ENCODE data around the gene PDSS1.

DNA sequence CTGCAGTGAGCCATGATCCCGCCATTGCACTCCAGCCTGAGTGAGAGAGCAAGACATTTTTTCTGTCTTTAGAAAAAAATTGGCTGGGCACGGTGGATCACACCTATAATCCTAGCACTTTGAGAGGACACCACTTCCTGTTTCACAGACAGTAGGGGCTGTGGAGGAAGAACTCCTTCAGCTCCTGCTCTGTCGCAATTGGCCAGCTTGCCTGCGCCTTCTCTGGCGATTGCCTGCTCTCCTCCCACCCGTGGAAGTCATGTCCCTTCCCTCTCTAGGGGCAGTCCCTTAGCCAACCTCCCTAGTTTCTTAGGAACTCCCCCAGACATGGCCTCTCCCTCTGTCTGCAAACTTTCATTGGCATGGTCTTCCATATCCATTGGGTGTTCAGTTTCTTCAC is 8.7 kb downstream of the PDSS1 start:
- TF ChIP-seq GABPA (IDR thresholded peaks at IDR 0.05; ENCODE audit: low read depth) (no peak), RAD21 (IDR thresholded peaks at IDR 0.05; ENCODE audit: low read length) (no peak), POLR2AphosphoS5 (IDR thresholded peaks at IDR 0.05; ENCODE audit: low read depth, low read length) (no peak), FOXM1 (IDR thresholded peaks at IDR 0.05; ENCODE audit: low read depth) (no peak), TEAD4 (IDR thresholded peaks at IDR 0.05; ENCODE audit: borderline replicate concordance, insufficient read depth) (no peak), CTCF (IDR thresholded peaks at IDR 0.05) (no peak), MAX (IDR thresholded peaks at IDR 0.05; ENCODE audit: low read depth) (no peak), PBX3 (IDR thresholded peaks at IDR 0.05) (no peak), JUND (IDR thresholded peaks at IDR 0.05) (no peak), RFX5 (IDR thresholded peaks at IDR 0.05; ENCODE audit: low read length) (no peak), SMC3 (IDR thresholded peaks at IDR 0.05; ENCODE audit: low read depth, low read length) (no peak)
- TF ChIP-seq, protein P1, sequence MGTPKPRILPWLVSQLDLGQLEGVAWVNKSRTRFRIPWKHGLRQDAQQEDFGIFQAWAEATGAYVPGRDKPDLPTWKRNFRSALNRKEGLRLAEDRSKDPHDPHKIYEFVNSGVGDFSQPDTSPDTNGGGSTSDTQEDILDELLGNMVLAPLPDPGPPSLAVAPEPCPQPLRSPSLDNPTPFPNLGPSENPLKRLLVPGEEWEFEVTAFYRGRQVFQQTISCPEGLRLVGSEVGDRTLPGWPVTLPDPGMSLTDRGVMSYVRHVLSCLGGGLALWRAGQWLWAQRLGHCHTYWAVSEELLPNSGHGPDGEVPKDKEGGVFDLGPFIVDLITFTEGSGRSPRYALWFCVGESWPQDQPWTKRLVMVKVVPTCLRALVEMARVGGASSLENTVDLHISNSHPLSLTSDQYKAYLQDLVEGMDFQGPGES (IDR thresholded peaks at IDR 0.05; ENCODE audit: low read depth, low read length): no peak

Measured in SK-N-SH (cell line).